HG02970 (cell line): ENCODE results near the gene CACNA2D3.
"Not testable (repeated sequence)": the region's sequence is repeated elsewhere in the genome, so short reads cannot be mapped to it uniquely, and the experiment has no call there.

Source experiments
- ATAC-seq: cut with Tn5 transposase; IDR thresholded peaks from one replicate; pipeline ENCODE4 v1.9.1; 2021; ENCODE audit warnings: mild to moderate bottlenecking, moderate library complexity, moderate number of reproducible peaks; ENCODE audit not compliant: unreplicated experiment, low FRiP score

The CACNA2D3 gene

DNA sequence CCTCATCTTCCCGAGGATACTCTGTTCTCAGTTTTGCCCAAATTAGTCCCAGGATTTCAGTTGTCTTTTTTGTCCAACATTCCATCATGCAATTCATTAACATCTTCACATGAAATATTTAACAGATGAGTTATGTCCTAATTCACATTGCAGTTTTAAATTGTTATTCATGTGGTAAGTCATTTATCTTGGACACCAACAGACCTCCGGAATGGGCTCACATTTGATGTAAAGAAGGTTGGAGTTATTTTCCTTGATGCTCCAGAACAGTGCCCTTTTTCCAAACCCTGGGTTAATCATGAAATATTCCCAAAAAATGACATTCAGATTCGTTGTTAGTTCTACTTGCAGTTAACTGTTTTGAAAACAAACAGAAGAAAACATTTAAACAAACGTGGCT is 838.3 kb downstream of the CACNA2D3 start:
- ATAC-seq: no peak

DNA sequence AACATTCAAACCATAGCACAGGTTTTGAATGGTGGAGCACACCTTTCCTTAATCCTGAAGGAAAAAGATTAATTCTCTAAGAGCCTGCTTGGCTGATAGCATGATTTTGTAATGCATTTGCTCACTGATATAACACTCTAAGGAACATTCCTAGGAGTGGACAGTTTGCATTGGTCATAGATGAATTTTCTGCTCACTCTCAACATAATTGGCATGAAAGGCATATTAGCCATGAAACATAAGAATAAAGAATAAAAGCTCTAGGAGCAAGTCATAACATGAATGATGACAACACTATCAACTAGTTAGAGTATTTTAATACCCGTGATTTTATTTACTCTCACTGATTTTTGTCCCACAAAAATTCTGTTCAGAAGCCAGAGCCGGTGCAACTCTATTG is 839.8 kb downstream of the CACNA2D3 start:
- no peak for ATAC-seq

DNA sequence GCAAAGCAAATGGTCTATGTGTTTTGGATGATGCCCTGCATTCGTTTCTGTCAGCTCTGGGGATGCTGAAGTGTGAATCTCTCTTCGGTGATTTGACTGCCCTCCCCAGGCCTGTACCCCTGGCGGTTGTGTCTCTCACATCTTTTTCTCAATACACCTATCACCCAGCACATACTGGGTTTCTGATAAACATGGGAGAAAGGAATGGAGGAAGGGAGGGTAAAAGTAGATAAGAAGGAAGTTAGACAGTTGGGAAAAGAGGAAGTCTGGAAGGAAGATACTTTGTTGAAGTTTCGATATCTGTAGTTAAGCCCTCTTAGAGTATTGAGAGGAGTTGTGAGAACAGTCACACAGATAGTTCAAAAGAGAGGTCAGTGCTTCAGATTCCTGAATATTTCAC is 841.3 kb downstream of the CACNA2D3 start:
- ATAC-seq: no peak

DNA sequence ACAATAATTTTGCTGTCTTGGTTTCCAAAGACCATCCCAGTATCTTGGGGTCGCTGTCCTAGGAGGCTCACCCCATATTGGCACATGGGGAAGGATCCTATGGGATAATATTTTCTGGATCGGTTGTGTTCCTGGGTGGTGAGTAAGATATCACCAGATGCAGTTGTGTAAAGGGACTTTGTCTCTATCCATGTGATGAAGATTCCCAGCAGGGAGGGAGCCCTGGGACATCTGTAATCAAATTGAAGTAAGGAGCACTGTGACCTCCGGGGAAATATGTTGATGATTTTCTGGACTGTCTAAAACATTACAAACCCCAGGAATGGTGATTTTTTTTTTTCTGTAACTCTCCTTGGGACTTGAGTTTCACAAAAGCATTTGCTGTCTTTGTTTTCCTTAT is 841.7 kb downstream of the CACNA2D3 start:
- ATAC-seq: no peak

DNA sequence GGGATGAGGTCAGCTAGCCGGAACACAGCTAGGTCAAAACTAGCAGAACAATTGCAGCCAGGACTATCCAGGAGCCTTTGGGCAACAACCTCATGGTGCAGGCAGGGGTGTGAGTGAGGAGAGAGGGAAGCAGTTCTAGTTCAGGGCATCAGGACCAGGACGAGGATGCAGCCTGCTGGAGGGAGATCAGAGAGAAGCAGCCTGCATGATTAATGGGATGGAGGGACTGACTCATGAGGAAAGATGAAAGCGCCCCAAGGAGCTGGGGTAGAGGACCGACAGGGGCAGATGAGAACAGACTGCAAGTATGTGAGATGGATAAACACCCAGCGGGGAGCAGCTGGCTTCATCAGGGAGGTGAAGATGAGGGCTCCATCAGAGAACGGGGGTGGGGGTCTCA is 843.4 kb downstream of the CACNA2D3 start:
- no peak for ATAC-seq

DNA sequence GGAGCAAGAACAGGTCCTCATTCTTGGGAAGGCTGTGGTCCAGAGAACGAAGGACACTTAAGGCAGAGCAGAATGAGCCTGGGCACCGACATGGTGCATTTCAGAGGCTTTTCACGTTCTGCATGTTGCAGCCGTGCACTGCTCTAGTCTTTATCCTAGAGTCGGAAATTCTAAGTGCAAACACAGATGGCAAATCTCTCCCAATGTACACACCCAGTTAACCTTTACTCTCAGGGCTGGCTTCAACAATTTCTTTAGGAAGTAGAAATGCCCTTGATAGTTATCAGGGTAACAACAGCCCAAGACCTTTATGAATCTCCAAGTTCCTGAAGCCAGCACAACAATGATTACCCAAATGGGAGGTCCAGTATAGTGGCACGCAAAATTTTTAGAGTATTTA is 844.6 kb downstream of the CACNA2D3 start:
- no peak for ATAC-seq

DNA sequence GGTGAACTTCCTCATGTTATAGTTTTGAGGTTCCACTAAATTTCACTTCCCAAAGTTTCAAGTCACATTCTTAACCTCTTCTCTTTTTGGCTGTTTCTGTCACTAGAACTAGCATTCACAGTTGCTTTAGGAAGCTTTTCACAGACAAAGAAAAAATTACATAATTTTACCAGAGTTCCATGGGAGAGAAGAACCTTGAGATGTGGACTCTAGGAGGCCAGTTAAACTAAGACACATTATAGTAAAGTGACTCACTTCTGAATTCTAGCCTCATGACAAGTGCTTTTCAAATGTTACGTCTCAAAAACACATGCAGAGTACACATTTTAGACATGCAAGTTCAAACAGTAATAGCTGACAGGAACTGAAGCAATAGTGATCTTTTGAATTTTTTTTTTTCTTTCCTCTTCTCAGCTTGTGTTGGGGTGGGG is 845.4 kb downstream of the CACNA2D3 start:
- ATAC-seq: no peak

DNA sequence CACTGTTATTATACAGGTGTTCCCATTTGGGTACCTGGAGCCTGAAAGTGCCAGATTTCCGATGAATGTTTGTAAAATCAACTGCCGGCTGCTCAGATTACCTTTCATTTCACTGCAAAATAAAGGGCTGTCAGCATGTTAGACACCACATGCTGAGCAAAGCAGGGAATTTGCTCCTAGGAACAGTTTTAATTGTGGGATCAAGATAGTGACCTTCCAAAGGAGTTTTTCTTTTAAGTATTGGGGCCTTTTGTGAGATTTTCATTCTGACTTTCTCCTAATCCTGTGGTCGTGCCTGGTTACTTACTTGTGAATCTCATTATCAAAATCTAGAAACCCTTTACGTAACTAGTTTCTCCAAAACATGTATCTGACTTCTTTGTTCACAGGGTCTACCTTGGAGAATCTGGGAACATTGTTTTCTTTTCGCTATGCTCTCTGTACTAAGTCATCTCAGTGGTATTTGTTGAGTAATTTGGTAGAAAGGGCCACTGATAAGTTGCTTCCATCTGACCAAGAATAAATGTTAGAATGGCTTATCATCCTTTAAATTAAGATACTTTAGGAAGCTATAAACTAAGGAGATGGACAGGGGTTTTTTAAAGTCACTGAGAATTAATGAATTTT is 846.3 kb downstream of the CACNA2D3 start:
- no peak for ATAC-seq

DNA sequence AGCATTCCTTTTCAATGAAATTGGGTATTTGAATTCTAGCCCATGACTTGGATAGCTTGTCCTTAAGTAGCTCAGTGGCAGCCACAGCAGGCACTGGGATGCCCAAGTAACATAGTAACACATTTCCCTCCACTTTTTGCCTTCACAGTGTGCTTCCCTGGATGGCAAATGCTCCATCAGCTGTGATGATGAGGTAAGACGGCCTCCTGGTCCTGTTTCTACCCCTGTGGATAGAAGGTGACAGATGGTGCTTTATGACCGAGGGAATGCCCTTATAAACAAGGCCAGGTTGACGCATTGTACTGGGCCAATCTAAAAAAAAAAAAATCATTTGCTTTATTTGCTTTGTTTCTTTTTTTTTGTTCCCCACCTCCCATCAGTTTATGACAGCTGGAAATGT is 847.3 kb downstream of the CACNA2D3 start:
- no peak for ATAC-seq

DNA sequence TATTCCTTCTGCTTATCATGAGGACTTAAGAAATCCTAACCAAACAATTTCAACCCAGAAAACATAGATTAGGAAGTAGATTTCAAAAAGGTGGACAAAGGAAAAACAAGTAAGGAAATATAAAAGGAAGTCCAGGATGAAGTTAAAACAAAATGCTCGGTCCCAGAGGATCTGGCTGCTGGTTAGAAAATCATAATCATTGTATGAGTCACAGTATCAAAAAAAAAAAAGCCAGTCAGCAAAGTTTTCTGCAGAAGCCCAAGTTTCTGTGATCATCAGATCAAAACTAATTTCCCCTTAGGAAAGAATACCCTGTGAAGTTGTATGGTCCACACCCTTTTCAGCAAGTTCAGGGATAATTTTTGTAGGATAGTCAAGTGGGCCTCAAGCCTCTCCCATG is 848.5 kb downstream of the CACNA2D3 start:
- ATAC-seq: no peak

DNA sequence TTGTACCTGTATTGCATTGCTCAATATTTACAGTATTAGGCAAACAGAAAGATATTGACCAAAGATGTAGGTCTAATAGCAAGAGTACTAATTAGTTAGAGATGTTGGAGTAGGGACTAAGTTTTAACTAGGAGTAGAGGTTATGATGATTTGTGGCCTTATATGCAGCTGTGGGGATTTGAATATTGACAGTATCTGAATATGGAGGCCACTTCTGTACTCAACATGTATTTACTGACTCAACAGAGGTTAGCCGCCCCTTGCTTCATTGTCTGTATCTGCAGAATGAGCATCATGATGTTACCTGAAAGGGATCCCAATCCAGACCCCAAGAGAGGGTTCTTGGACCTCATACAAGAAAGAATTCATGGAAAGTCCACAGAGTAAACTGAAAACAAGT is 855.1 kb downstream of the CACNA2D3 start:
- no peak for ATAC-seq

DNA sequence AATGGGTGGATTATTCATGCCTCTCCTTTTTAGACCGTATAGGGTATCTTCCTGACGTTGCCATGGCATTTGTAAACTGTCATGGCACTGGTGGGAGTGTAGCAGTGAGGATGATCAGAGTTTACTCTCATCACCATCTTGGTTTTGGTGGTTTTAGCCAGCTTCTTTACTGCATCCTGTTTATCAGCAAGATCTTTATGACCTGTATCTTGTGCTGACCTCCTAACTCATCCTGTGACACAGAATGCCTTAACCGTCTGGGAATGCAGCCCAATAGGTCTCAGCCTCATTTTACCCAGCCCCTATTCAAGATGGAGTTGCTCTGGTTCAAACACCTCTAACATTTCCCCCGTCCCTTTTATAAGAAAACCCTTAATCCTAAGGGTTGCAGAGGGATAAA is 855.6 kb downstream of the CACNA2D3 start:
- ATAC-seq: not testable (repeated sequence)

DNA sequence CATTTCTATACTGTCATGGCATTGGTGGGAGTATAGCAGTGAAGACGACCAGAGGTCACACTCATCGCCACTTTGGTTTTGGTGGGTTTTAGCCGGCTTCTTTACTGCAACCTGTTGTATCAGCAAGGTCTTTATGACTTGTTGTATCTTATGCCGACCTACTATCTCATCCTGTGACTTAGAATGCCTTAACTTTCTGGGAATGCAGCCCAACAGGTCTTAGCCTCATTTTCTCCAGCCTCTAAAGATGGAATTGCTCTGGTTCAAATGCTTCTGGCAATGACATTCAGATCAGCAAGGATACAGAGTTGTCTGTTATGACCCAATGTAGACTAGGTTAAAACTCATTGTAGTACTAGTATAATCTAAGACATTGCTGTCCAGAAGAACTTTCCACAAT is 860.5 kb downstream of the CACNA2D3 start:
- no peak for ATAC-seq

DNA sequence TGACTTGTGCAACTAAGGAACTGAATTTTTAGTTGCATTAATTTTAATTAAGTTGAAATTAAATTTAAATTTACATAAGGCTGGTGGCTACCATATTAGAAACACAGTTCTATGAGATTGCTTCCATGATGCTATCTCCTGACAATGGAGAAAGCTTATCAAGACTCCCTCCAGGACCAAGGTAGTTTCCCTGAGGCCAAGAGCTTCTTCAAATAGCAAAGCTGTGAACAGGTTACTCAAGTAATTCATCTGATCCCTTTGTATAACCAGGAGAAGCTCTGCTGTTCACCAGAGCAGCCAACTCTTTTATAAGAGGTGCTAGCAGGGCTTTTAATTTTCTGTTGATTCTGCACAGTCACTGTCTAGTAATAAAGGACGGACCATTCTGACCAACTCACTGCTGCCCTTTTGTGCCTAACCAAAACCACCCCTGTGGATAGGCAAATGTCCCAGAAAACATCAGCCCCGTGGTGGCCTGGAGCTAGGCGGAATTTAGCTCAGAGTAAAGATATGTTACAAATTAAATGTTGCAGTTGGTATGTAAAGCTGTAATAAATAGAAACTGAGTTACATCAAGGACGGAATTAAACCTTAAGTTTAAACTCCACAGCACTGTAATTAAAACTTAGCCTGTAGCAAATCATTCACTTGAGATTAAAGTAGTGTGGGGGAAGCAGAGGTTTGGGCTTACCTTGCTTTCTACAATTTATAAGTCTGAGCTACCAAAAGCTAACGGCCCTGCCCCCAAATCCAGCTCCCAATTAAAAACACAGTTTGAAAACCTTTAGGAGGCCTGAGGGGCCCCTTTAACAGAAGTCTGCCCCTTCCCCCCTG is 861.1 kb downstream of the CACNA2D3 start:
- no peak for ATAC-seq

DNA sequence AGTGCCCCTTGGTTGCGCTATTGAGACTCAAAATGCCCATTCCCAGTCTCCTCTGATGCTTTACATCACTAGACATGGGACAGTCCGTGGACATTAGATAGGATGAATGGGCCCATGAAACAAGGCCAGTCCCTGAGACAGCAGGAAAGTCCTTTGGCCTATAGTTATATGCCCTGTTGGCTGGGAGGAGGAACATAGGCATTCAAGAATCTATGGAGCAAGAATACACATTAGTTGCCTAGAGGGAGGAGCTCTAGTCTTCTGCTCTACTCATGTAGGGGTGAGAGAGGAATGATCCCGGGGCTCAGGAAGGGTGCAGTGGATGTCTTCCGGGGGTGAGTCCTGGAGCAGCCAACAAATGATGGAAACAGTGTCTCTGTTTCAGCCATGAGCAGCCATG is 863.5 kb downstream of the CACNA2D3 start:
- ATAC-seq: no peak

DNA sequence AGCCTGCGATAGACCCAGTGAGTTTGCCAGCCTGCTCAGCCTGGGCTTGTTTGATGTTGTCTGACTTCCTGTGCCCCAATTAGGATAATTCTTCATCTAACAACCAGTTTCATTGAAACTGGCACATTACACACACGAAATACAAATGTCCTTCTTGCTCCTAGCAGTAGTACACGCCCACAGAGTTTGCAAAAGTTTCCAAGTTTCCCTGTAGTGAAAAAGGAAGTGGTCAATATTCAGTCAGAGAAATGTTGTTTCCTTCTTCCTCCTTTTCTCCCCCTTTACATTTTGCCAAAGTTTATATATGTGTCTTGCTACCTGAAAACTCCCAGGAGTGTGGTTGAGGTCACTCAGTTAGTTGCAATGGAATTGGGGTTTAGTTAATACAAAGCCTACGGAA is 863.9 kb downstream of the CACNA2D3 start:
- no peak for ATAC-seq

DNA sequence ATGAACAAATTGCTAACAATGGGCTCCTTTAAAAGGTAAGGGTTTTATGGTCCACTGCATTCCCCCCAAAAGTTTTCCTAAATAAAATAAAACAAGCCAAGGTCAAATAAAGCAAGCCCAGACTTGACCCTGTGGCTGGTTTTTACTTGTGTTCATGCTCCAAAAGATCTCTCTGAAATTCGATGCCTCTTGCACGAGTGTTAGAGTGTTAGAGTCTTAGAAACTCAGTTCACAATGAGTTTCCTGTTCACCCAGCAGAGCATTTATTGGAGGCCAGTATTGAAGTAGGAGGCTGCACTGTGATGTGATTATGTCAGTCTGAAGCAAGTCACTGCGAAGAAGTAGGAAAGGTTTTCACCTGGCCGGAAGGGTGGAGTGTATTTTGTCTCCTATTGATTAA is 865.4 kb downstream of the CACNA2D3 start:
- no peak for ATAC-seq

DNA sequence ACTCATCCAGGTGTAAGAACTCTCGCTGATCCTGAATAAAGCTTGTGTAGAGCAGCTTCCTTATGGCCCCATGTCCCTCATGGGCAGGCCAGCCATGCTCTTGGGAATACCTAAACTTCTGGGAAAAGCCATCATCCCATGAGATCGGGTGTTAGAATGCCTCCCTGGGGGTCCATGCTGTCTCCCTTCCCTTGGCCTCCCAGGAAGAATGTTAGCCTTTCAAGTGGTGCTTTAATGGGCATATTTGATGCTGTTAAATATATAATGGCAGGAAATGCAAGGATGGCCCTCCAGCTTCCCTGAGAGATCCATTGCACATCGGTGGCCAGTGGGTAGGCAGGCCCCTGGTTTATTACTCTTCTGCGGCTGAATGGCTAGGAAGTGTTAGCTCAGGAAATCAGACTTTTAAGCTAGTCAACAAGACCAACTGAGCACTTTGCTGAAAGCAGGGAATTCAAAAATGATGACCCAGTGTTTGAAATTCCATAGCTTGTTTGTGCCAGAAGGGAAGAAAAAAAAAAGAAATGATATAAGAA is 866.0 kb downstream of the CACNA2D3 start:
- ATAC-seq: no peak

DNA sequence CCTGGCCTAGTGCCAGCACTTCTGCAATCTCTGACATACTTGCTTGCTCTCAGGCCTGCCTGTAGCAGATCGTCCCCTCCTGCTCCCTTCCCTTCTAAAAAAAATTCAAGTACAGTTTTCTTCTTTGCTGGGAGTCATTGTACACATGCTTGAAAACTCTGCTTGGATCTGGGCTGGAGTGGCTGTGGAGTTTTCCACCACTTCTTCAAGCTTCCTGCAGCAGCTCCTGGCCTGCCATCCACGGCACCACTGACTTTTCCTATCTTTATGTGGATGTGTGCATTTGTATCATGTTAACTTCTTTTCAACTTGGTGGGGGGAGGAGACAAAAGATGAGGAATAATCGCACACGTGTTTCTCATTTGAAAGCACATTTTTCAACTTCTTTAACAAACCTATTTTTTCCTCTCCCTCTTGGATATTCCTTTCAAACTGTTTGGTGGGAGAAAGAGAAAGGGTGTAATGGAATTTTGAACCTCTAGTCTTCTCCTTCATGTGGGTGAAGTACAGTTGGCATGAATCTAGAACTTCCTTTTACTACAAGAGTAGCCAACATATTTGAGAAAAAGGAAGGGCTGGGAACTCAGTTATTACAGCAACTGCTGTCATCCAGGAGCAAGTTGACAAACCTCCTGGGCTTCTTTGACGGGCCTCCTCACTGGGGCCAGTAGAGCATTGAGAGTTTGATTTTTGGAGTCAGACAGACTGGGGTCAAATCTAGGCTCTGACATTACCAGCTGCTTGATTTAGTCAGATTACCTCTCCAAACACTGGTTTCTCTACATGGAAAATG is 866.7 kb downstream of the CACNA2D3 start:
- ATAC-seq: no peak

DNA sequence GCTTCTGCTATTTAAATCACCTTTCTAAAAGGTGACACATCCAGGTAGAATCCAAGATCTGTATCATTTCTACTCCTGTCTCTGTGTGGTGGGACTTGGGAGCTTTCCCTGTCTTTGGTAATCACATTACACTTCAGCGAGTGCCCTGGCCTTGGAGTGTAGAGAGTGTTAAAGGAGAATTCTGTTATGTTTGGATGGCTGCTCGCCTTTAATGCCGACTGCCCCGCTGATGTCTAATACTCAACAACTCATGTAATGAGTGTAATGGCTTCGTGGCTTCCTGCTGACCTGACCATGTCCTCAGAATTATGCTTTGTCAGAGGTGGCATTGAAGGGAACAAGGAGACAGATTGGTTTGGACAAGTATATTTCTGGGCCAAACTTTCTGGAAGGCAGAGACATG is 871.8 kb downstream of the CACNA2D3 start:
- ATAC-seq: no peak

DNA sequence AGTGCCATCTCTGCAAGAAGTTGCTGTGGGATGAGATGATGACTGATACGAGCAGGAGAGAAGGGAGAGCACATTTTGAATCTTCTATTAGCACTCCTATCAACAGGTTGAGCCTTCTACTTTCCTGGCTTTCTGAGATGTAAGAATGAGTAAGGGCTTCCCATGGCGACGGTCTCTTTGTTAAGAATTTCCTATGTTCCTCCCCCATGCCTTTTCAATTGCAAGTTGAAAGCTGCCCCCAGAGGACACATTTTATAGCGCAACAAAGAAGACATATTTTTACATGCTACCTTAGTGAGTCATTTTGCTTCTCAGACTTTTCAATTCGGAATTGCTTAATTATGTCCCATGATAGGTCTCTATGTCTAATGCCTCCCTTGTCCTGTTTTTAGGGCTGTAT is 876.8 kb downstream of the CACNA2D3 start:
- ATAC-seq: no peak
